HG02623 (cell line): ENCODE data around the gene SMARCAL1.

Source experiments
- ATAC-seq: cut with Tn5 transposase; IDR thresholded peaks from one replicate; pipeline ENCODE4 v1.9.1; 2021; ENCODE audit warnings: moderate library complexity; ENCODE audit not compliant: unreplicated experiment

SMARCAL1 gene

DNA sequence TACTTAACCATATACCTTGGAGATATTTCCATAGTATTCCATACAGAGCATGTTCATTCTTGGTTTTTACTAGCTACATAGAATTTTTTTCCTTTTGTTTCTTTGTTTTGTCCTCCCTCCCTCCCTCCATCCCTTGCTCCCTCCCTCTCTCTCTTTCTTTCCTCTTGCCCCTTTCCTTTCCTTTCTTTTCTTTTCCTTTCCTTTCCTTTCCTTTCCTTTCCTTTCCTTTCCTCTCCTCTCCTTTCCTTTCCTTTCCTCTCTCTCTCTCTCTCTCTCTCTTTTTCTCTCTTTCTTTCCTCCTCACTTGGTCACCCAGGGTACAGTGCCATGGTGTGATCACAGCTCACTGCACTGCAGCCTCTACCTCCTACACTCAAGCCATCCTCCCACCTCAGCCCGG lies 114.7 kb downstream of the SMARCAL1 start:
- ATAC-seq, result no peak

- ATAC-seq, result no peak
Observed at GRCh38 chr2:216527600-216527999, 115.3 kb downstream of the SMARCAL1 start.

- ATAC-seq, result no peak
Observed at GRCh38 chr2:216532562-216532961, 120.3 kb downstream of the SMARCAL1 start.
